OCI-LY7 (cell line): Measurements from ENCODE around the gene IMMT.

Experiments used
- CTCF ChIP-seq: fragments of 200-600 bp; sonication (generic); conservative IDR thresholded peaks from 2 replicates; pipeline ENCODE4 v1.5.1; 2014; ENCODE audit warnings: mild to moderate bottlenecking, antibody characterized with exemption, low read length, moderate library complexity, mixed read lengths
- EZH2phosphoT487 ChIP-seq: fragments of 200-600 bp; sonication (generic); IDR thresholded peaks from 2 replicates; pipeline ENCODE4 v1.6.1; 2018; ENCODE audit warnings: low read depth, borderline replicate concordance, mild to moderate bottlenecking, mixed run types, antibody characterized with exemption, low read length, moderate library complexity, mixed read lengths

GRCh38 chr2:86105252-86105968 is 89.9 kb downstream of the IMMT start, which contains the start of gene POLR1A:
- no peak for TF ChIP-seq CTCF
- TF ChIP-seq EZH2phosphoT487, result no peak
